ENCODE measurements around the gene NUDT1.

- TF ChIP-seq, protein P1, sequence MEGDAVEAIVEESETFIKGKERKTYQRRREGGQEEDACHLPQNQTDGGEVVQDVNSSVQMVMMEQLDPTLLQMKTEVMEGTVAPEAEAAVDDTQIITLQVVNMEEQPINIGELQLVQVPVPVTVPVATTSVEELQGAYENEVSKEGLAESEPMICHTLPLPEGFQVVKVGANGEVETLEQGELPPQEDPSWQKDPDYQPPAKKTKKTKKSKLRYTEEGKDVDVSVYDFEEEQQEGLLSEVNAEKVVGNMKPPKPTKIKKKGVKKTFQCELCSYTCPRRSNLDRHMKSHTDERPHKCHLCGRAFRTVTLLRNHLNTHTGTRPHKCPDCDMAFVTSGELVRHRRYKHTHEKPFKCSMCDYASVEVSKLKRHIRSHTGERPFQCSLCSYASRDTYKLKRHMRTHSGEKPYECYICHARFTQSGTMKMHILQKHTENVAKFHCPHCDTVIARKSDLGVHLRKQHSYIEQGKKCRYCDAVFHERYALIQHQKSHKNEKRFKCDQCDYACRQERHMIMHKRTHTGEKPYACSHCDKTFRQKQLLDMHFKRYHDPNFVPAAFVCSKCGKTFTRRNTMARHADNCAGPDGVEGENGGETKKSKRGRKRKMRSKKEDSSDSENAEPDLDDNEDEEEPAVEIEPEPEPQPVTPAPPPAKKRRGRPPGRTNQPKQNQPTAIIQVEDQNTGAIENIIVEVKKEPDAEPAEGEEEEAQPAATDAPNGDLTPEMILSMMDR (conservative IDR thresholded peaks at IDR 0.05; ENCODE audit: low read depth, low read length): no peak
- no peak for TF ChIP-seq EZH2 (IDR thresholded peaks at IDR 0.05; ENCODE audit: borderline replicate concordance, low read depth, low read length, poor library complexity, severe bottlenecking)
Measured at GRCh38 chr7:2230226-2230625, 11.8 kb upstream of the NUDT1 start.

Measured in A673 (cell line).